Activated T-cell treated with anti-CD3 and anti-CD28 coated beads for 4 hours (primary cell): ENCODE data around the gene PNMA1.

Experiments
- DNase-seq: peaks from one replicate; pipeline ENCODE4 v3.0.0-alpha.2; 2020

Gene PNMA1

DNA sequence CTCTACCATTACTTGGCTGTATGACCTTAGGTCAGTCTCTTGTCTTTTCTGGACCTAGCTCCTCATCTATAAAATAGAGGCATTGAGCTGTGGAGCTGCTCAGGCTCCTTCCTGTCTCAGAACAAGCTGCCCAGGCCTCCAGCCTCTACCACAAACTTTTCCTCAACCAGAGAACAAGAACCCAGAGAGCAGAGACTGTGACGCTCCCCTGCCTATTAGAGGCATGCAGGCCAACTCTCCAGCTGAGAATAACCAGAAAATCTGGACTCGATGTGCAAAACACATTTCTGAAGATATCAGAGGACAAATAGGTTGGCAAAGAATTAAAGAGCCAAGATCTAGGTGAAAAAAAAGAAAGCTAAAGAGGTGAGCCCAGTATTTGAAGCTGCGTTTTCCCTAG lies 17.8 kb upstream of the PNMA1 start:
- DNase-seq = no peak

DNA sequence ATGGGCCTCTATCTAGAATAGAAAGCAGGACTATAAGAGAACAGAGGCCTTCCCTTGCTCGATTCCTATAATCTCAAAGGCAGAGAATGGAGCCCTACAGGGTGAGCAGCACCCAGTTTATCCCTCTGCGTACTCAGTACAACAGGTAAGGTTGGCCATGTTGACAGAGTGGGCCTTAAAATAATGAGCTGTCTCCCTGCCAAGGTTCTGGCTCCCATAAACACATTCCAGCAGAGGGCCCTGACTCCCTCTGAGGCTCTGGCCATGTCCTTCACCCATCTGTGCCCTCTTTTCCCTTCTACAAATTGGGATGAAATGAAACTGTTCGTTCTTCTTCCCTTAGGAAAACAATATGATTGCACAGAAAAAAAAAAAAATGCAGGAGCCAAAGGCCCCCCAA lies 16.9 kb upstream of the PNMA1 start:
- no peak for DNase-seq

DNA sequence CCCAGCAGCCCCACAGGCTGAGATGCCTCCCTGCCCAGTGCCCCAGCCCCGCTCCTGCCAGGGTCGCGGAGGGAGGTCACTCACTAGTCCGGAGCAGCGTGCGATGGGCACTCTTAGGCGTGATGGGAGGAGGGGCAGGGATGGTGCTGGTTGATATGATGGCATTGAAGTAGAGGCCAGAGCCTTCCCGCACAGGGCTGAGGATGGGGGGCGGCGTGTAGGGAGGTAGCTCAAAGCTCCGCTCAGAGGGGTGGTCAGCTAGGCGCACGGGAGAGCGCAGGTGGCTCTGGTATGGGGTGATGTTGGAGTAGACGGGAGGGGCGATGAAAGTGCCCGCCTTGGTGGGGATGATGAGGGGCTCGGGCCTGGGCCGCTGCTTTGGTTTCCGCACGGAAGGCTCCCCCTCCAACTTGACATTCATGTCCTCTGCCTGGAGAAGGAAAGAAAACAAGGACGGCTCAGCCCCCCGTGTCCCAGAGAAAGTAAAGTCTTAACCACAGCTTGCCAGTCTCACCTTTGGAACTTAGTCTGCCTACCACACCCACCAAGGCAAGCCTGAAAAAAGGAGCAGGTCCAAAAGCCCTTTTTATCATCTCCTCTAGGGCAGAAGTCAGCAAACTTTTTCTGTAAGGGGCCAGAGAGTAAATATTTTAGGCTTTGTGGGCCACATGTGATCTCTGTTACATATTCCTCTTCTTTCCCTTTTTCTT lies 15.5 kb upstream of the PNMA1 start:
- DNase-seq = no peak

DNA sequence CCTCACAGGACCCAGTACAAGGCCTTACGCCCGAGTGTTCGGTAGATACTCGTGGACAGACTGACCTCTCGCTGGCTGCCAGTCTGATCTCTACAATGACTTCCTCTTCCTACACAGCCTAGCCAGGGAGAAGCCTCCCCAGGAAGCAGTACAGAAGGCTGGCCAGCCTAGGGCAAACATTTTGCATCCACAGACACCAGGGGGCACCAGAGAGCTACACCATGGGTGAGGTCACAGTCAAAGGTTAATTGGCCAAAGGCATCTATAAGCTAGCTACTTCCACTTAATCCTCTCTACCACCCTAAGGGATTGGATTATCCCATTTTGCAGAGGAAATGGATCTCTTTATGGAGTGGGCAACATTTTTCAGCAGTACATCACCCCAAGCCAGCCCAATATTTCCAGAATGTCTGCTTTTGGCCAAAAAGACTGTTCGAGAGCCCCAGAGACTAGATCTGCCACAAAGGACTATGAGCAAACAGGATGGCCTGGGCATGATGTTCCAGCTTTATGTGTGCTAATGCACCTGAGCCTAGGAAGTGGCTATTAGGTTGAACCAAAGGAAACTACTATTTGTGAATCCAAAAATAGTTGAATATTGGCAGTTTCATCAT lies 14.6 kb upstream of the PNMA1 start:
- DNase-seq = peak; percentile 89

DNA sequence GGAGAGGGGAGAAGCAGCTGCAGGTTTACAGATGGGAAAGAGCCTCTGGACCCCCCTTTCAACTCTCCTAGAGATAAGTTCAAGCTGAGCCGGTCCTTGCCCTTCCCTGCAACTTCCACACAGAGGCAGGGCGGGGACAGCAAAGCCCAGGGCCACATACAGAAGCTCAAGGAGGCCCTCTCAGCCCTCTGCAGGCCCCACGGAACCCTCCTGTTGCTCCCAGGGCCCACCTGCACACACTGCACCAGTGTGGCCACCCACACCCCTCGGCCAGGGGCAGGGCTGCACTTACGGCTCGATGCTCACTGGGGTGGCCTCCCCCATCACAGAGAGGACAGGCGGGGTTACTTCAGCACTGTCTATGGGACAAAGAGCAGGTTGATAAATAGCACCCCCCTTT lies 13.0 kb upstream of the PNMA1 start:
- no peak for DNase-seq

DNA sequence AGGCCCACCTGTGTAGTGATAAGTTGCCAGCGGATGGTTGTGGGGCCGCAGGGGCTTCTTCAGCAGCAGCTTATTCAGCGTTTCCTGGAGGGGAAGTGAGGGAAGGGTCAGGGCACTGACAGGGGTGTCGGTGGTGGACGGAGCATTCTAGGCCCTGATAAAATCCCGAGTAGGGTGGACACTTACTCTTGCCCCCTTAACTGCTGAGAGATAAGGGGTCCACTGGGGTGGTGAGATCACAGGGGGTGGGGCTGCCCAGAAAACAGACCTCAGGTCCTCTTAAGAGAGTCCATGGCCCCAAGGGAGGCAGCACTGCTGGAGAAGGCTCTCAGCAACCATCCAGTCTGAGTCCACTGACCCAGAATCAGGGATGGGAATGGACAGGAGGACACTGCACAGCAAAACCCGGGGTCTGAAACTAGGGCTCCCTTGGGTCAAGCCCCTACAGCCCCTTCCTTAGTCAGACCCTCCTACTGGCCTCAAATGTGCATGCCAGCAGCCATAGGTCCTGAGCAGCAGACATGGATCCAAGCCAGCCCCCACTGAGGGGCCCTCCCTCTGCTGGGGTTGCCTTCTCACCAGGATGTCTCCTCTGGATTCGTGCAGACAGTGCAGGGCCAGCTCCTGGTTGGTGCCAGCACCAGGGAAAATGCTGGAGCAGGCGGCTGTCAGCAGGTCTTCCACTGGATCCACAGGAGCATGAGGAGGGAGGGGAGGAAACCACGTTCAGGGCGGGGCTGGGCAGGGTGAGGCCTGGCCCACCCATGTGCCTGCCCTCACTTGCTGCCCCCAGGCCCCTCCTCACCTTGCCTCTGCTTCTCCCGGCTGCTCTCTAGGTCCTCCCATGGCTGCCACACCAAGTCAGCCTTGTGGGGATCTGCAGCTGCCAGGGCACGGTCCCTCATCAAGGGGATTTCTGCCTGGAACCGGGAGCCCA lies 12.1 kb upstream of the PNMA1 start:
- no peak for DNase-seq

DNA sequence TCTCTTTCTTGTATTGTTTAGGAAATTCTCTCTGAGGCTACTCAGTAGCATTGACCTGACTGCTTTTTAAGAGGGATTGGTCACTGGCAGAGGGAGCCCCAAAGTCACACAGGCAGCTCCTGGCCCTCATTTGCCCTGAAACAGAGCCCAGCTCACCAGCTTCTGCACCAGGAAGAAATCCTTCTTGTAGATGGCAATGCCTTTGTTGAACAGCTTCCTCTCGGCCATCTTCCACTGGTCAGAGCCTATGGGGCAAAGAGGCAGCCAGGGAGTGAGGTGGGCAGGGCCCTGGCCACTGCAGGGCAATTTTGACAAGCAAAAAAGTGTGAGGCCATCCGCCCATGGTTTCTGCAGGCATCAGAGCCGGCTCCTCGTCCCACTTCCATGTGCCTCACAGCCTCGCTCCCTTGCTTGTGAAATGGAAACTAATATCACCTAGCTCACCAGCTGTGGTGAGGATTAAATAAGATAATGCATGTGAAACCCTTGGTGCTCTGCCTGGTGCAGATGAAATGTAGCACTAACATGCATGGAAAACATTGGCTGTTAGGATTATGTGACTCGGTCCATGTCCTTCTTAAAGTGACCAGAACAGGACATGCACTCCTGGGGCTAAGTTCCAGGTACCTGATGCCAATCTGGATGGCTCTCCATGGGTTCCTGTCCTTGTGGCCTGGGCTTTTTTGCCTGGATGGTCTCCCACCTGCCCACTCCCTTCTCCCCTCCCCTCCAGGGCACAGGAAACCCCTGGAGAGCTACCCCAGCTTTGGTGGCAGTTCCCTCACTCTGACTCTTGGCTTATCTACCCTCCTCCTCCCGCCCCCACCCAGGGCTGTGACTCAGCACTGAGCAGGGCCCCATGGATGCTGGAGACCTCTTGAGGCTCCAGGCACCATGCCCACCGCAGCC lies 11.2 kb upstream of the PNMA1 start:
- no peak for DNase-seq

DNA sequence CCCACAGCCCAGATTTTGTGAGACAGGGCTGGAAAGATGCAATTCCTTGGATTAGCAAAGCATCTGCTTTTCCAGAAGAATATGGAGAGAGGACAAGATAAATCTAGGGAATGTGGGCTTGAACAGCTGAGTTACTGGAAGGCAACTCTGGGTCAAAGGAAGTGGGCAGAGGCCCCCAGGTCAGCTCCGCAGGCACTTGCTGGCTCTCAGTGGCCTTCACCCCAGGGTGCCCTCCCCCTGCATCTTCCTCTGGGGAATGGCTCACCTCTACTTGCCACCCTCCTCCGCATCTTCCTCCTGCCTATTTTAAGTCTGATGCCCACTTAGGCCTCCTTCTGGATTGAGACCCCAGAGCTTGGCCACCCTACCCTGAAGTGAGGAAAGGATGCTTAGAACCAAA lies 10.5 kb upstream of the PNMA1 start:
- no peak for DNase-seq

DNA sequence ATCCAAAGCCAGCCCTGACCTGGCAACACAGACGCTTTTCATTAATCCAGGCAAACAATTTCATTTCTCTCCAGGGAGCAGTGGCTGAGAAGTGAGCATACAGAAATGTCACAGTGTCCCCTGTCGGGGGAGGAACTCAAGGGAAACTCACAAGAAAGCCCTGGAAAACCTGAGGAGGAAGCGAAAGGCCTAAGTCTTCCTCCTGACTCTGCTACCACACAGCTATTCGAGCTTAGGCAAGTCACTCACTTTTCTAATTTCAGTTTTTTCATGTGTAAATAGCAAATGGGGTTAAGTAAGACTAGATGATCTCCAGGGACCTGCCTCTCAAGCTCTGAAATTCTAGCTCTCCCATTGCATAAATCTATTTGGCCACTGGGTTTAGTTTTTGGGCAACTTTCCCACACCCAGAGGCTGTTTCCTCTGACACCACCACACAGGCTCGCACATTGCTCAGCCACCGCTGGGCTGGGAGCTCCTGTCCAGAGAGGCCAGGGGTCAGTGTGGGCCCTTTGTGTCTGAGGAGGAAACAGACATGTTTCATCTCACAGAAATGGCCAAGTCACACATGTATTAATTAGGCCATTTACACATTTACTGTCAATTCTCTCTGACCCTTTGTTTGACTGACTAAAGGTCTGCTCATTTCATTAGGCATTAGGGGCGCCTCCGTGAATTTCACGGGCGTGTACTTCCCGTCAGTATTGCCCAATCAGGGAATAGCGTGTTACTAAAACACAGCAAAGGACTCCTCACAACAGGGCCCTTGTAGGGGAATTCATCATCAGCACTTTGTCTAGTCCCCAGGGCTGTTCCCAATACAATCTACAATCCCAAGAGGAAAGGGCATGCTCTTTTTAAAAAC lies 9.8 kb upstream of the PNMA1 start:
- no peak for DNase-seq

DNA sequence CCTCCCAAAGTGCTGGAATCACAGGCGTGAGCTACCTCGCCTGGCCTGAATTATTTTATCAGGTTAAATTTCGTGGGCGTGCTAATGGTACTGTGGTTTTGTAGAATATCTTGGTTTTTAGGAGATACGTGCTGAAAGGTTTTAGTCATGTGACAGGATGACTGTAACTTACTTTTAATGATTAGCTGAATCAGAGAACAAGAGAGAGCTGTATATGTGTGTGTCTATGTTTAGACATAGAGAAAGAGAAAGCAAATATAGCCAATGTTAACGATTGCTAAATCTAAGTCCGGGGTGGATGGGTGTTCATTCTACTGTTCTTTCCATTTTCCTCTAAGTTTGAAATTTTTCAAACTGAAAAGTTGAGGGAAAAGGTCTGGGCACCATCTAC lies 9.2 kb upstream of the PNMA1 start:
- DNase-seq = no peak

DNA sequence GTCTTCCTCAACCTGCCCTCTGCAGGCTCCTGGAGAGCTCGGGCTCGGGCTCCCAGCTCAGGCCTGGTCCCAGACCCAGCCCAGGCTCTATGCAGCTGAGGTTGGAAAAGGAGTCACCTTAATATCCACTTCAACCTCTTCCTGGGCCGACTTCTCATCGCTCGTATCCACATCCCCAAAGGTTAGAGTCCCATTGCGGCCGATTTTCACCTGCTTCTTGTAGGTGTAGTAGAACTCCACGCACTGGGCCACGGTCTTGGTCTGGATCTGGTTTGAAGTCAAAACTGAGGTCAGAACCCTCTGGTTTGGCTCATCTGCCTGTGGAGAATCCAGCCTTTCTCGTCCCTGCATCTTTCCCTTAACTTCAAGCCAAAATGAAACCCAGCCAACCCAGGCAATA lies 8.4 kb upstream of the PNMA1 start:
- DNase-seq = no peak

DNA sequence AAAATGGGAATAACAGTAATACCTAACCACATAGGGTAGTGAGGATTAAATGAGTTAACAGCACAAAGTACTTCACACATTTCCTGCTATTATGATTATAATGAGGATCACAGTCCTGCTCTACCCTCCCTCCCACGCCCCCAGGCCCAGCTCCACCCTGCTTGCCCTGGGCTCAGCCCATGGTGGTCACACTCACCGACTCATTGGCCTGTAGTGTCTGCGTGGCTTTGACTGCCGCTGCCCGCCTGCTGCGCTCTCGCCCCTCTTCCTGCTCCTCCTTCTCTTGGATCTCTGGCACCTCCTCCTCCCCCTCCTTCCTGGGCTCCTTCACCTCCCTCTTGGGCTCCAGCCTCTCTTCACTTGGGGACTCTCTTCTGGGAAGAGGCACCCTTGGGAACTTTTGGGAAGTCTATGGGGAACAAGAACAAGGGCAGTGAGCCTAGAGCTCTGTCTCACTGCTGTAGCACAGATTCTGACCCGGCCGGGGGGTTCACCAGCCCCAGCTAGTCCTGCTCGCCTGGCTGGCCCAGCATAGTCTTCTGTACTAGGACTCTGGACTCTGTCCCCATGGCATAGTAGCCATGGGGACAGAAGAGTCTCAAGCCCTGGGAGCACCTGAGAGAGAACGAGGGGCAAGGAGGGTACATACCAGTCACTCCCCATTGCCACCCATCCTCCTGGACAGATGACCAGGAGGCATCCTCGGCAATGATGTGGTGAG lies 7.1 kb upstream of the PNMA1 start:
- DNase-seq = no peak

DNA sequence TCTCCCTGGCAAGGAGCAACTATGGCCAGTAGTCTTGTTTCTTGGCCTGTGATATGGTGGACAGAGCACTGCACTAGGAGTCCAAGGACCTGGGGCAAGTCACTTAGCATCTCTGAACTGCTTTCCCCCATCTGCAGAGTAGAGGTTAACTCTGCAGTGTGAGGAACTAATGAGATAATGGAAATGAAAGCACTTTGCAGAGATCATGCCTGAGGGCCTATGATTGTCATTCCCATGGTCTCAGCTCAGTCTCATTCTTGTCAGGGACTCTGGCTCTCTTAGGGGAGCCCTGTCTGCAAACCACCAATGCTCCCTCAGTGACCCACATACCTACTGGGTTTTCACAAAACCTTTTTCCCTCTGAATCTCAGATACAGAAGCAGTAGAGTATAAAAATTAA lies 6.5 kb upstream of the PNMA1 start:
- no peak for DNase-seq

DNA sequence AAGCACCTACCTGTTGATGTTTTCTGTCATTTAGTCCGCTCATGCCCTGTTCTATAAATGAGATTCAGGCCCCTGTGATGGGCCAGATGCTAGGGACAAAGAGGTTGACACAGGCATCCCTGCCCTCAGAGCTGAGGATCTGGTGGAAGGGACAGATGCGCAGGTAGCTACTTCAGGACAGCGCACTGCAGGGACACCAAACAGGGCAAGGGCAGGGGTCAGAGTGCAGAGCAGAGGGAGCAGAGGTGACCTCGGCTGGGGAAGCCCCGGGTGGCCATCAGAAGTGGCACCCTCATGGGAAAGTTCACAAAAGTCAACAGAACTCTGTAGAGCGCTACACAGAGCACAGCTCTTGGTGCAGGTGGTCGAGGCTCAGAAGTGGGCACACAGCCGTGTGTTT lies 5.6 kb upstream of the PNMA1 start:
- DNase-seq = no peak

DNA sequence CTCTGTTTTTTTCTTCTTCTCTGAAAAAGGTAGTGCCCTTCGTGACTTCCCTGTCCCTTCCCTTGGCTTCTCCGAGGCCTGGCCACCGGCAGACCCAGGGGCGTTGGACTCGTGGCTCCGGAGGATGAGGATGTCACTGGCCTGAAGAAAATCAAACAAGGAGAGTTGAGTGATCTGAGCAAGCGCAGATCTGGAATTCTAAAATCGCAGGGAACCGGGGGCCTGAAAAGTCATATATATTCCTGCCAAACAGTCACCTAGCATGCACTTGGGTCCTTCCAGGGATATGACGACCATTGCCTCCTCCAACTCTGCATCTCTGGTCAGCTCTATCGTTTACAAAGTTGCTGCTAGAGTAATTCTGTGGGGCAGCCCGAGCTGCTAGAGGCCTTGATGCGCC lies 5.2 kb upstream of the PNMA1 start:
- no peak for DNase-seq

DNA sequence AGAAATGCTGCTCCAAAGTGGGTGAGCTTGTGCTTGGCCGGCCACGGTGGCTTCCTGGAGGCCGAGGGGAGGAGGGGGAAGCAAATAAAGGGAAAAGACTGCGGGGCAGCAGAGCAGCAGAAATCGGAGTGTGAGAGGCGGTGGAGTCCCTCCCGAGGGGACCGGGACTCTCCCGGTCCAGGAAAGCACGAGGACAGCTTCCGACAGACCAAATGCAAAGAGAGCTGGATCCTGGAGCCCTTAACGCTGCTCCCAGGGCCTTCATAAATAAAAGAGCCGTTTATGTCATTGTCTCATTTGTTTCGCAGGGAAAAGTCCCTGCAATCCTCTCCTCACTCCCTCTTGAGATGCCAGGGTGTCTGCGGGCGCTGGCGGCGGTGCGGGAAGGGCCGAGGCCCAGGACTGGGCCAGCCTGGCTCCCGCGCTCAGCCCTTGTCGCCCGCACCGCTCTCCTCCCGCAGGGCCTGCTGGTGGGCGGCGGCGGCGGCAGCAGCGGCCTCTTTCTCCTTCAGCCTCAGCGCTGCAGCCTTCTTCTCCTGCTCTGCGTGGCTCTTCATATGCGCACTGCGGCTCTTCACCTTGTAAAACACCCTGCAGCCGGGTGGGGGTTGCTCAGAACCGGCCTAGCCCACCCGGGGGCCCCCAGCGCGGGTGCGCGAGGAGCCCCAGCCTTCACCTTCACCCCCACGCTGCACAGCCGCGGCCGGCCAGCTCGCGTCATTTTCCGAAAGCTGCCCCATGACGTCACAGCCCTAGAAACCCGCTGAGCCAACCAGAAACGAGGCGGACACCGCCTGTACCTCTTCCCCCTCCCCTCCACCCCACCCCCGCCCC lies 4.5 kb upstream of the PNMA1 start:
- DNase-seq = no peak

DNA sequence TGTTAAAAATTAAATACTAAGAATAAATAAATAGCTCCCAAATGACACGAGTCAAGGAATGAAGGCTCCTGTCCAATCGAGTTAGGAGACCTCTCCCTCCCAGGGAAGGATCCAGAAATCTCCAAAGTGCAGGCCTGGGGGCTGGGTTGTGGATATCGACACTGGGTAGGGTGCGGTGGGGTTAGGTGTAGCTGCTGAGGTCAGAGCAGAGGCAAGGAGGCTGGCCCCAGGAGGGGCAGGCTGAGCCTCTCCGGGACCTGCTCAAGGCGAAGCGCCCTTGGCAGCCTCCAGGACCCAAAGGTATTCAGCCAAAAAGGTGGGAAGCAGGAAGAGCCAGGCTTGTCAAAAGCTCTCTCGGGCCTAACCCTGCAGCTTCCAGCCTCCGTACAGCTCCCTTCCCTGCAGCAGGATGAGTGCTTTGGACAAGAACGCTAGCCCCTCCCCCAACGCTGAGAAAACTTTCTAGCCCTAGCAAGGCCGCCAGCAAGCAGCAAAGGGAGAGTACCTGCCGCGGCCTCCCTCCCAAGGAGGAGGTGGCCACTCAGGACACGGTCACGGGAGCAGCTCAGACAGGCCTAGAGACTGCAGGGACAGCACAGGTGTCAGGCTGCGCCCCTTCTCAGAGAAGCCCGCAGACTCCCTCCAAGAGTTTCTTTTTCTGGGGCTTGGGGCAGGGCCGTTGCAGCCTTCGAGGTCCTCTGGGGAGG lies 3.7 kb upstream of the PNMA1 start:
- no peak for DNase-seq

DNA sequence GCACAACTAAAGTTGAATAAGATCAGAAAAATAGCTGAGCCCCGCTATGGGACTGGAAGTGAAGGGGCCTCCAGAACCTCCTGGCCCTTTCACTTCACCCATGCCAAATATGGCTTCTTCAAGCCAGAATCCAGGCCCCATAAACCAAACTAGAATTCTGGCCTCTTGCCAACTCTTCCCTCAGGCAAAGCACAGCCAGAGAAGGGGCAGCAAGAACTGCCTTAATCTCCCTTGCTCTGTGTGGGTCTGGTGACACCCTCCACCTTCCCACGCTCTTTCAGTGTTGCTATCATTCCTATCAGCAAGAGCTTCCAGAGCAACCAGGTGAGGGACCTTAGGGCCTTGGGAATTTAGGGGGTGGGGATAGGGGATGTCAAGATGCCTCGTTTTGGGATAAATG lies 3.1 kb upstream of the PNMA1 start:
- DNase-seq = no peak

DNA sequence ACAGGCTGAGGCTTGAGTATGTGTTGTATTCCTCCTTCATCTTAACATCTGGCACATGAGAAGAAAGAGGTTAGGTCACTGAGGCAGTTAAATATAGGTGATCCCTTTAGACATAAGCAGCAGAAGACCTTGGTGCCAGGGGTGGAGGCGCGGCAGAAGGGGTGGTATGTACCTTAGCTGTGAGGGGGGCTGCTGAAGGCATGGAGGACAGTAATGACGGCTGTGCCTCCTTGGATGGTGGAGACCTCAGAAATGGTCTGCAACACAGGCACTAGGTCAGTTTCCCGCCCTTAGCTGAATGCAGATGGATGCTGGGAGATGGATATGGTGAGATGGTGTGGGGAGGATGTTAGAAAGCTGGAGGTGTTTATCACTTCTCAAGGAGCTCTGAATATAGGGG lies 1.5 kb upstream of the PNMA1 start:
- DNase-seq = no peak

DNA sequence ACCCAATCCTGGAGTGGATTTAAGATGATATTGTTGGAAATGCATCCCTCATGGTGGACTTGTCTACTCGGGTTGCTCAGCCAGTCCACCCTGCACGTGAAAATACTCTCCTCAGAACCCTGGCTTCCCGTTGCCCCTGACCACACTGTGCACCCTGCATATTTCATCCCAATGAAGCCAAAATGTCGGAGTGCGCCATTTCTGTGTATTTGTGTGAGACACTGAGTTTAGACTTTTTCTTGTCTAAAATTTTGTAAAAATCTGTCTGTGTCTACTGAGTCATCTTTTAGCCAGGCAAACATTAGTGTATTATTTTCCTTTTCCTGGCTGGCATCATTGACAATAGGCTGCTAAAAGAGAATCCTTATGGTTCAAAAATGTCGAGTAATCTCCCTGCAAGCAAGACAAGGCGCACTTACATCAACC lies 485 bp upstream of the PNMA1 start:
- no peak for DNase-seq
